GM23338 (cell line): Measurements from ENCODE around the gene TRPM3. TPM values are rescaled to one million over a fixed set of nuclear protein-coding genes. Genes with fewer than 3 reads are reported as not detected.

Source experiments
- ATAC-seq: fragments of 200-7000 bp; cut with Tn5 transposase; 3 replicates; pipeline ENCODE4 v1.9.1; 2020
- DNase-seq: peaks from one replicate; pipeline ENCODE4 v3.0.0-alpha.2; 2015; ENCODE audit warnings: low spot score
- H2AFZ ChIP-seq: fragments of 200-600 bp; sonication (generic); 2 replicates; pipeline ENCODE4 v1.8.0; 2016; ENCODE audit warnings: antibody characterized with exemption, mild to moderate bottlenecking, moderate library complexity
- H3F3A ChIP-seq: fragments of 200-600 bp; sonication (generic); replicated peaks from 2 replicates; pipeline ENCODE4 v1.8.0; 2017; ENCODE audit warnings: antibody characterized with exemption, mixed run types, low read depth
- H3K27ac ChIP-seq: fragments of 200-600 bp; sonication (generic); 2 replicates; pipeline ENCODE4 v1.6.1; 2016; ENCODE audit warnings: low read depth
- H3K27me3 ChIP-seq: fragments of 200-600 bp; sonication (generic); 2 replicates; pipeline ENCODE4 v1.8.0; 2016; ENCODE audit warnings: mild to moderate bottlenecking, mixed run types, moderate library complexity; ENCODE audit not compliant: insufficient read depth
- H3K36me3 ChIP-seq: fragments of 200-600 bp; sonication (generic); 2 replicates; pipeline ENCODE4 v1.8.0; 2016; ENCODE audit warnings: mild to moderate bottlenecking; ENCODE audit not compliant: insufficient read depth
- H3K4me1 ChIP-seq: fragments of 200-600 bp; sonication (generic); 2 replicates; pipeline ENCODE4 v1.8.0; 2016; ENCODE audit warnings: mild to moderate bottlenecking, moderate library complexity; ENCODE audit not compliant: insufficient read depth
- H3K4me2 ChIP-seq: fragments of 200-600 bp; sonication (generic); 2 replicates; pipeline ENCODE4 v1.7.1; 2017; ENCODE audit warnings: mixed run types
- H3K4me3 ChIP-seq: fragments of 200-600 bp; sonication (generic); 2 replicates; pipeline ENCODE4 v1.6.1; 2016; ENCODE audit warnings: mixed run types
- H3K79me2 ChIP-seq: fragments of 200-600 bp; sonication (generic); replicated peaks from 2 replicates; pipeline ENCODE4 v1.8.0; 2017; ENCODE audit warnings: mild to moderate bottlenecking; ENCODE audit not compliant: insufficient read depth
- H3K9me2 ChIP-seq: fragments of 200-600 bp; sonication (generic); 2 replicates; pipeline ENCODE4 v1.8.0; 2017; ENCODE audit not compliant: insufficient read depth
- H4K20me1 ChIP-seq: fragments of 200-600 bp; sonication (generic); replicated peaks from 2 replicates; pipeline ENCODE4 v1.8.0; 2017; ENCODE audit warnings: mild to moderate bottlenecking; ENCODE audit not compliant: insufficient read depth
- H3K27ac Mint-ChIP-seq: 2 replicates; pipeline ENCODE4 v1.8.0; 2020; ENCODE audit warnings: inconsistent platforms, mild to moderate bottlenecking, moderate library complexity, mixed read lengths
- H3K27me3 Mint-ChIP-seq: 3 replicates; pipeline ENCODE4 v1.8.0; 2022; ENCODE audit warnings: low read depth, mild to moderate bottlenecking, moderate library complexity, mixed read lengths, inconsistent platforms; ENCODE audit not compliant: insufficient read depth, poor library complexity
- H3K36me3 Mint-ChIP-seq: 3 replicates; pipeline ENCODE4 v1.8.0; 2021; ENCODE audit warnings: low read depth, mild to moderate bottlenecking, inconsistent platforms, moderate library complexity, mixed read lengths
- H3K4me1 Mint-ChIP-seq: 3 replicates; pipeline ENCODE4 v1.8.0; 2020; ENCODE audit warnings: mild to moderate bottlenecking, inconsistent platforms, mixed read lengths
- H3K4me3 Mint-ChIP-seq: 3 replicates; pipeline ENCODE4 v1.8.0; 2021; ENCODE audit warnings: moderate library complexity, mild to moderate bottlenecking, inconsistent platforms, mixed read lengths
- H3K9me3 Mint-ChIP-seq: 3 replicates; pipeline ENCODE4 v1.8.0; 2020; ENCODE audit warnings: moderate library complexity, mild to moderate bottlenecking, inconsistent platforms, mixed read lengths
- CREB1 ChIP-seq: fragments of 250-450 bp; sonication (Bioruptor Pico); IDR thresholded peaks from 2 replicates; pipeline ENCODE4 v1.5.0; 2020; ENCODE audit warnings: low read depth, mild to moderate bottlenecking, moderate library complexity
- CTCF ChIP-seq, 2 experiments: fragments of 200-600 bp in 1 of 2; sonication (generic) in 1 of 2; conservative IDR thresholded peaks; 2 replicates each; pipeline versions ENCODE4 v1.5.1 to v1.6.1; 2016 to 2017; ENCODE audit warnings: antibody characterized with exemption in 2 of 2, low read depth in 2 of 2, mild to moderate bottlenecking in 2 of 2, moderate library complexity in 1 of 2
- ETS1 ChIP-seq: IDR thresholded peaks from 2 replicates; pipeline ENCODE4 v1.6.1; 2016; ENCODE audit warnings: antibody characterized with exemption
- EZH2 ChIP-seq: fragments of 200-600 bp; sonication (generic); IDR thresholded peaks from one replicate; pipeline ENCODE4 v1.8.0; 2017; ENCODE audit warnings: antibody characterized with exemption, mild to moderate bottlenecking, low read depth; ENCODE audit not compliant: unreplicated experiment
- EZH2phosphoT487 ChIP-seq: fragments of 200-600 bp; sonication (generic); IDR thresholded peaks from one replicate; pipeline ENCODE4 v1.8.1; 2018; ENCODE audit warnings: antibody characterized with exemption; ENCODE audit not compliant: unreplicated experiment
- JUNB ChIP-seq: IDR thresholded peaks from one replicate; pipeline ENCODE4 v1.6.1; 2016; ENCODE audit warnings: antibody characterized with exemption; ENCODE audit not compliant: unreplicated experiment
- NANOG ChIP-seq: IDR thresholded peaks from 2 replicates; pipeline ENCODE4 v1.6.1; 2016; ENCODE audit warnings: antibody characterized with exemption, borderline replicate concordance
- POLR2AphosphoS5 ChIP-seq: IDR thresholded peaks from 2 replicates; pipeline ENCODE4 v1.6.1; 2016; ENCODE audit warnings: antibody characterized with exemption, low read depth
- REST ChIP-seq: IDR thresholded peaks from one replicate; pipeline ENCODE4 v1.6.1; 2018; ENCODE audit warnings: antibody characterized with exemption; ENCODE audit not compliant: unreplicated experiment
- STAT1 ChIP-seq: IDR thresholded peaks from one replicate; pipeline ENCODE4 v1.6.1; 2016; ENCODE audit warnings: antibody characterized with exemption; ENCODE audit not compliant: unreplicated experiment
- ZNF114 ChIP-seq: fragments of 250-450 bp; sonication (Bioruptor Pico); IDR thresholded peaks from 2 replicates; pipeline ENCODE4 v1.5.0; 2020; ENCODE audit warnings: mild to moderate bottlenecking, moderate library complexity
- ZNF462 ChIP-seq: fragments of 250-450 bp; sonication (Bioruptor Pico); IDR thresholded peaks from 2 replicates; pipeline ENCODE4 v1.5.0; 2020; ENCODE audit warnings: mild to moderate bottlenecking, moderate library complexity
- polyA plus RNA-seq: library from polyadenylated mRNA; unstranded; fragments of >200 nt; fragmentation: Nextera tagmentation; extraction: Ambion mirVana; gene quantifications from 2 replicates; pipeline ENCODE4 v1.2.1, GENCODE V29; 2016
- total RNA-seq: library from RNA; depleted of rRNA; stranded (reverse); fragments of >200 nt; shearing (Covaris generic); gene quantifications from 2 replicates; pipeline ENCODE4 v1.2.3, GENCODE V29; 2014

TRPM3 gene
- total and polyA plus RNA-seq, 2 experiments from 2014 or later, result 2.8 to 8.2 TPM

- TF ChIP-seq STAT1, result no peak
- TF ChIP-seq ZNF114 (CRISPR knock-in tag), result no peak
- TF ChIP-seq EZH2phosphoT487, result no peak
- no peak for TF ChIP-seq ETS1
- TF ChIP-seq REST, result no peak
Observed at GRCh38 chr9:70840266-70840665, 281.2 kb downstream of the TRPM3 start (continued).

DNA sequence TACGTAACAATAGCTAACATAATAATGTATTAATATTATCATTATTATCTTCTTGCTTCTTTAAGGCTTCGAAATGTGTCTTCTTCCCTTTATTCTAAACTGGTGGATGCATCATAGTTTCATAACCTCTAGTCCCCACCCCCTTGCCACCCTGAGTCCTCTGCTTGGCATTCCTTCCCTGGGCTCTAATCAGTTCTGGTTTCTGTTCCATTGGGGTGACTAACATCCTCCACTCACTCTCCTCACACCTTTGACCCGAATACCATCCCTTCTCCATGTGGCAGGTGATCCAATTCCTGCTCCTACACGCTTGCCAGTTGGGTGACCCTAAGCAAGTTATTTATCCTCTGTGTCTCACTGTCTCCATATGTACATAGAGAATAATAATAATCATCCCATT lies 286.1 kb downstream of the TRPM3 start:
- ATAC-seq (no peak), DNase-seq (no peak)
- H3K9me2 ChIP-seq, result 0 out of 2 replicates have a peak, but pooled peaks cover 3% of the 10 kb centered on the region
- H3K9me3 Mint-ChIP-seq, result no peaks in the 10 kb centered on the region
- H4K20me1 ChIP-seq, result no peaks in the 10 kb centered on the region
- no peak overlapping the region for H3K4me2 ChIP-seq
- H3K4me3 ChIP-seq, result no peak overlapping the region
- no peak overlapping the region for H3K27ac Mint-ChIP-seq
- H3F3A ChIP-seq, result no peaks in the 10 kb centered on the region
- no peak overlapping the region for H2AFZ ChIP-seq
- no peak overlapping the region for H3K4me3 Mint-ChIP-seq
- H3K79me2 ChIP-seq, result no peaks in the 10 kb centered on the region
- H3K4me1 ChIP-seq, result no peaks in the 10 kb centered on the region; the same call in 1 of the 2 replicates
- H3K36me3 ChIP-seq, result no peaks in the 10 kb centered on the region
- no peak overlapping the region for H3K27ac ChIP-seq
- H3K27me3 Mint-ChIP-seq, result peaks cover 2% of the 10 kb centered on the region
- no peaks in the 10 kb centered on the region for H3K27me3 ChIP-seq
- no peaks in the 10 kb centered on the region for H3K36me3 Mint-ChIP-seq
- peaks cover 6% of the 10 kb centered on the region; the same call in 2 of the 3 replicates for H3K4me1 Mint-ChIP-seq
- TF ChIP-seq ZNF114 (CRISPR knock-in tag) (no peak), ETS1 (no peak), EZH2phosphoT487 (no peak), POLR2AphosphoS5 (no peak), CREB1 (no peak), EZH2 (no peak), ZNF462 (CRISPR knock-in tag) (no peak), CTCF (conservative IDR thresholded peaks at IDR 0.05; ENCODE audit: low read depth in 2 of 2) (no peak), NANOG (no peak), JUNB (no peak)
